IPS-NIHi7 (cell line): ENCODE results near the gene ZNF487.

Experiments
- DNase-seq: peaks from one replicate; pipeline ENCODE4 v3.0.0; 2012; ENCODE audit warnings: mixed read lengths; ENCODE audit errors: extremely low spot score

ZNF487 gene

GRCh38 chr10:43502931-43503330 lies 66.0 kb downstream of the ZNF487 start:
- DNase-seq = no peak

GRCh38 chr10:43524434-43525247 lies 87.7 kb downstream of the ZNF487 start:
- DNase-seq = no peak
